Measurements from ENCODE around the gene TMEM243.

TMEM243 gene

DNA sequence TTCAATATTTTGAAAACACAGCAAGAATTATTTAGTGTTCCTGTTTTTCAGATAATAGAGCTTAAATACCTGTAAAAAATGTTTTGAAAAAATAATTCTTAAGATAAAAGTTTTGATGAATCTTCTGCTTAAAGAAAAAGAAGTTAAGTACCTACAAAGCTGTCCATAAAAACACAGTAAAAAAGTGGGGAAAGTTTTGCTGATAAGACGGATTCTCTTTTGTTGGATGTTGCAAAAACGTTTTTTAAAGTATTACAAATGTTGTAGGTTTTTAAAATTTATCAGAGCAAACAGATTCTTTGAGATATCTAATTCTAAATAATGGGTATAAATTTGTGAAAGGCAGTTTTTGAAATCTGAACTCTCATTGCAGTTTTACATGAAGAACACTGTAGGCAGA is 55.1 kb downstream of the TMEM243 start:
- in situ Hi-C loops (cut with HindIII; ENCODE audit: low sequenced_read_pairs) = no loop called here

DNA sequence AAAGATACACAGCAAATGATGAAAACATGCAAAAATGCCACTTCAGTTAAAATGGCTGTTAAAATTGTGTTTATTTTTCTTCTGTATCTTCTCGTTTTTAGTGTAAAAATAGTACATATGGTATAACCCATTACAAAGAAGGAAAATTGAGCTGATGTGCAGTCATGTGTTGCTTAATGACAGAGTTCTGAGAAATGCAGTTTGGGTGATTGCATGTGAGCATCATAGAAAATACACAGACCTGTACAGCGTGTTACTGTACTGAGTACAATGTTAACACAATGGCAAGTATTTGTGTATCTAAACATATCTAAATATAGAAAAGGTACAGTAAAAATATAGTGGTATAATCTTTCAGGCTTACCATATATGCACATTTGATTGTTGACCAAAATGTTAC is 60.0 kb downstream of the TMEM243 start:
- in situ Hi-C loops (cut with HindIII; ENCODE audit: low sequenced_read_pairs) = no loop called here

DNA sequence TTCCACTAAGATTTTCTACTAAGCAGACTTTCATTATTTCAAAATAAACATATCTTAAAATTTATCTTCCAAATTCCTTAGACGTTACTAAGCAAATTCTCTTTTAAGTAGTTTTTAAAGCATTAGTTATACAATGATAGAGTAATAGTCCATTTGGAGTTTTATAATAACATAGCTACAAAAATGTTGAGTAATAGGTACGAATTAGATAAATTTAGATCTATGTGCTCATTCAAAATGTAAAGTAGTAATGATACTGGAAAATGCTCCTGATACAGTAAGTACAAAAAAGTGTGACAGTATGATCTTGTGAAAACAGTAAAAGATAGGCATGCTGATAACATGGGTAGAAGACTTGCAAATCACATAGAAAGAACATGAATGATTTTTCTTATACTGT is 62.8 kb downstream of the TMEM243 start:
- in situ Hi-C loops (cut with HindIII; ENCODE audit: low sequenced_read_pairs) = no loop called here

DNA sequence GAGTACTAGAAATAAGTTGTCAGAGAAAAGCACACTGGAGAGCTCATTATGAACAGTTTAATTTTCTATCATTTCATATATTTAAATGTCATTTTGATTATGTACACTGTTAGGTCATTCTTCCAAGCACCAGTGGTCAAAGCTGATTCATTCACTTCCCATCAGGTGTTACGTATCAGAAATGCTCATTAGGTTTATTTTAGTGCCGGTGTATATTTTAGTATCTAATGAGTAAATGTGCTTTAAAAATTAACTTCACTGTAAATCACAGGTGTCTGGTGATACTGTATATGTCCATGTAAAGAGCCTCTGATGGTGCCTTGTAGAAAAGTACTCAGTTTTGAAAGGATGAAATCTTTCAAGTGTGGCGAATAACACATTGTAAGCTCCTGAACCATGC is 63.7 kb downstream of the TMEM243 start:
- in situ Hi-C loops (cut with HindIII; ENCODE audit: low sequenced_read_pairs) = no loop called here

DNA sequence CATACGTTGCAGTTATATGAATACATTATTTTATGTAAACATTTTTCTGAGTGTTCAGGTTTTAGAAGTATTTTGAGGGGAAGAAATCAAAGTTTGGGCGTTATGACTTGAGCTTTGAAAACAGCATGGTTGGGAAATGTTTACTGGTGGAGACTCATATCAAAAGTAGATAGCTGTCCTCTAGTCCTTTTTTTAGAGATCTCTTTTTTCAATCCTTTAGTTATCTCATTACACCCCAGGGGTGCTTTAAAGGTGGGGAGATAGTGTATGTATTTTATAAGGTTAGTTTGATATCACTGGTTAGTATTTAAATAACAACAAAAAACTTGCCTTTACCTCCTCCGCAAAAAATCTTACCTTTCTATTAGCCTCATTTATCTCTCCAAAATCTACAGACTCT is 65.0 kb downstream of the TMEM243 start:
- in situ Hi-C loops (cut with HindIII; ENCODE audit: low sequenced_read_pairs) = no loop called here

DNA sequence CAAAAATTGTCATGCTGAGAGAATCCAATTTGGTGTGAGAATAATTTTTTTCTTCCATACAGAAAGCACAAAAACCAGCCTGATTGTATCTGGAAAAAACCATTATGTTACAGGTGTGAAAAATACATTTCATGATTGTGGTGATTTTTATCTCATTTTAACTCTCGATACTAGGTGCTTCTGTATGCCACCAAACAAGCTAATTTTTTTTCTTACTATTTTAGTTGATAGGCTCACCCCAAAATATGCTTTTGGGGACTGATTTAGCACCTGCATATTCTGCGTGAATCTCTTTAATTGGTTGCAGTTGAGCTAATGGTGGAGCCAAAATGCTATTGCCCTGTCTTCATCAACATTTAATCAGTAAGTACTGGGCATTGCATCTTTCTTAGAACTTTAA is 65.4 kb downstream of the TMEM243 start:
- in situ Hi-C loops (cut with HindIII; ENCODE audit: low sequenced_read_pairs) = no loop called here

DNA sequence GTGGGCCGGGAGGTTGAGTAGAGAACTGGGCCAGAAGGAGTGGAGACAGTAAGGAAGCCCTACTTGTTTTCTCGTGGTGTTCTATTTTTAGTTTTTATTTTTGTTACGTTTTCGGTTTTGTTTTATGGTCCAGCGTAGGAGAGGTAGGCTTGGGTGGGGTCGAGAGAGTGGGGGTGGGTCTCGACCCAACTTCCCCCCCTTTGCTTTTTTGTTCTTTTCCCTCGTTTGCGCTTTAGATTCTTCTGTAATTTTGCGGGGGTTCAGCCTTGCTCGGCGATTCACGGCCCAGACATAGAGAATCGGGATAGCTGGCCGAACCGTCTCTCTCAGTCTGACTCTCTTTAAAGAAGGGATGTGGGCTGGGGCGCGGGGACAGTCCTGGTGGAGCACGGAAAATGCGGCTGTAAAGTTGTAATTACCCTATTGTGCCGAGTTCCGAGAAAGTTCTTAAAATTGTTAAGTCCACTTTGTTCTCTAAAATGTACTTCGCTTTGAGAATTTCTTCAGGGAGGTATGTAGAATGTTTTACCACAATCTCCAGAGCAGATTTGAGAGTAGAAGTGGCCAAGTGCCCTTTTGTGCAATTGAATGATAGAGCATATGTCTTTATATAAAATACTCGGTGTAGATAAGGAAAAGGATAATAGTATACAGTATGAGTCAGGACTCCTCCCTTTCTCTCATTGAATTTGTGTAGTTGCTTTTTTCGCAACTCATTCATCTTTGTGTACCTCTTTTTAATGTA is 66.5 kb downstream of the TMEM243 start:
- in situ Hi-C loops (cut with HindIII; ENCODE audit: low sequenced_read_pairs) = no loop called here

DNA sequence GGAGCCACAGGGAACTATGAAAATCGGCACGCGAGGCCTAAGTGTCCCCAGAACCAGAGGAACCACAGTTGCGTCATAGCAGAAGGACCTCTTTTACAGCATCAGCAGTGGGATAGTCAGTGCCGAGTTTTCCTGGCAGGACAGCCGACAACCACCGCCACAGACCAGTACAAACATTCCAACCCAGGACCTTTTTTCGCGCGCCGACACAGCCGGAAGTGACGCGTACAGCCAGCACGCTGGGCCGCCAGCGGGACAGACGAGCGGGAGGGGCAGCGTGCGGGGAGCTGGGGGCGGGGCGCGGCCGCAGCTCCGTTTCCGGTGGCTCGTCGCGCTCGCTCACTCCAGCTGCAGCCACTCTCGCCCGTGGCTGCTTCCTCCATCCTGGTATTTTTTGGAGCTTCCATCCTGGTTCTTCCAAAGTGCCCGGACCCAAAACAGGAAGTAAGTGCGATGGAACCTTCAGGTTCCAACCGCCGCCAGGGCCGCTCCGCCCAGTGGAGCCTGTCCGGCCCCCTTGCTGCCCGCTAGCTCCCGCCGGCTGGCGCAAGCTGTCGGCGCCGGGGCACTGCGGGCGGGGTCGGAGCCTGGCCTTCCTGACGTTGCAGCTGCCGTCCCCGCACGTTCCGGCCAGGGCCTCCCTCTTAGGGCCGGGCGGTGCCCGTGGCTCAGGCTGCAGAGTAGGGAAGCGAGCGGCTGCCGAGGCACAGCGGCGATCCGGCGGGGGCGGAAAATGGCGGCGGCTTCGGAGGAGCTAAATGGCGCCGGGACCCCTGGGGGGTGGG is 67.2 kb downstream of the TMEM243 start, which contains the start of gene DMTF1:
Gene DMTF1, plus strand, starts transcription at position 342 of the 785 bp plus-strand sequence. CDS start 12,489 bp downstream, outside the sequence.
- in situ Hi-C loops (cut with HindIII; ENCODE audit: low sequenced_read_pairs) = no loop called here

DNA sequence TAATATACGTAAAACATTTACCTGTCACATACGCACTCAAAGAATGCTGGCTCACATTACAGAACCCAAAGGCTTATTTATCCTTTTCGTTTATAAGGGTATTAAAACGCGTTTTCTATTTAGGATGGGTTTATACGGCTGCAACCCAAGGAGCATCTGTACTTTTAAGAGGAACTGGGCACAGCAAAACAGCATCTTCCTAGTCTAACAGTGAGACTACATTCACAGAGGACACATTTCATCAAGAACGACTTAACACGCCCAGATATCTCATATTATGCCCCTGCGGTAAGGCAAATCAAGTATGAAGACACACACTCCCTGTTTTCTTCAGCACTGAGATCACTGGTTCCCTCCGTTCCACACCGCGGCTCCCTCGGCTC is 67.8 kb downstream of the TMEM243 start:
- in situ Hi-C loops (cut with HindIII; ENCODE audit: low sequenced_read_pairs) = no loop called here

DNA sequence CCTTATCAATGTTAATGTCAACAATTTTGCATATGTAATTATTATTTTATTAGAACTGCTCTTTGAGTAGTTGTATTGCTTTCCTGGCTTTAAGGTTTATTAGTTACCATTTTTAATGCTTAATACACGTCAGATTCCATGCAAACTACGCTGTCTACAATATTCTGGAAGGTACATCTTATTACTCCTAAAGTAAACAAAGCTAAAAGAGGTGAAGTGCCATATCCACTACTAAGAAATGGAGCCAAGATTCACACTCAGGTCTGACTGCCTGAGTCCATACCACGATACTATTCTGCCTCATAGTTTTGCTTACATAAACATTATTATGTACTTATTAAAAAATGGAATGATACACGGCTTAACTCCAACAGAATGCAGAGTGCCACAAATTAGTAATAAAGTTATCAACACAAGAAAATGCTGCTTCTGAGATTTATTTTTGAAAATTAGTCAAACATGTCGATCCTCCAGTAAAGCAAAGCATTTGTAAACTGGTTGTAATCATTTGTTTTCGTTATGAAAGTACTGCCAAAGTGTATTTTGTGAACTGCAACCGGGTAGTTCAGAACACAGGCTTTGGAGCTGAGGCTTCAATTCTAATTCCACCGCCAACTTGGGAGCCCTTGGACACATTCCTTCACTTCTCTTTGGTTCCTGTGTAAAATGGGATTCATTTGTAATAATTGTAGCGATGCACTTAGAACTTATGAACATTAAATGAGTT is 68.4 kb downstream of the TMEM243 start:
- in situ Hi-C loops (cut with HindIII; ENCODE audit: low sequenced_read_pairs) = no loop called here

DNA sequence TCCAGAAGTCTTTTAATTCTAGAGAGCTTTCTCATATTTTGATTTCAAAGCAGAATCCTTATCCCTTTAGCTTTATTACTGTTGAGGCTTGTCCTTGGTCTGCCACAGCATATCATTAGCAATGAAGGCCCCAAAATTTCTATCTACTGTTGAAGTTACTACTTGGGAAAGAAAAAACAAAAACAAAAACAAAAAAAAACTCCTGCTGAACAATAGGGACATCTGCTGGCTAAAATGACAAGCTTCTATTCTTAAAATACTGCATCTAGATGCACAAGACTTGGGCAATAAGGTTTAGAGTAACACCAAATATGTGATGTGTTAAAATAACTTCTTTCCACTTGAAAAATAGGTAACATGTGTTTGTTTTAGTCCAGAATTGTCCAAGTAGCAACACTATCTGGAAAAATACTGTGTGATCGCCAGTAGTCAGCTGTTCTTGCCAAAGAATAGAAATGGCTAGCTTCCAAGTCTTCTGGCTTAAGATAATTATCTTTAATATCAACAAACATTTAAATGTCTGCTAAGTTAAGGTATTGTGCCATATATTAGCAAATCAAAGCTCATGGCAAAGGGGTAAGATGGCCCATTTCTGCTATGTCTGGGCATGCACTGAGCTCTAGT is 71.1 kb downstream of the TMEM243 start:
- in situ Hi-C loops (cut with HindIII; ENCODE audit: low sequenced_read_pairs) = loop anchor here (25.0 kb wide), 1 partner anchor 211 kb away; no protein-coding TSS in a partner anchor

DNA sequence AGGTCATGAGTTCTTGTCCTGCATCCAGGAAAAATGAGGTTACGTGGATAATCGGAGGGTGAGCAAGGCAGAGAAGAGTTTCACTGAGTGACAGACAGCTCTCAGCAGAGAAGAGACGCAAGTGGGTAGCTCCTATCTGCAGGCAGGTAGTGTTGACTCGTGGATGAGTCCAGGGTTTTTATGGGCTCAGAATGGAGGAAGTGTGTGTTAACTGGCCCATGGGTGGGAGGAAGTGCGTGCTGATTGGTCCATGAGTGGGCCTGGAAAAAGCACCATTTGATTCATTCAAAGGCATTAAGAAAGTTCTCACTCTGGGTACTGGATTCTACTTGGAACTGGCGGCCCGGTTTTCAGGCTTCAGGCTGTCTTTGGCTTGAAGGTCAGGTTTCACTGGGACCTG is 72.0 kb downstream of the TMEM243 start:
- in situ Hi-C loops (cut with HindIII; ENCODE audit: low sequenced_read_pairs) = loop anchor here (25.0 kb wide), 1 partner anchor 210 kb away; no protein-coding TSS in a partner anchor

DNA sequence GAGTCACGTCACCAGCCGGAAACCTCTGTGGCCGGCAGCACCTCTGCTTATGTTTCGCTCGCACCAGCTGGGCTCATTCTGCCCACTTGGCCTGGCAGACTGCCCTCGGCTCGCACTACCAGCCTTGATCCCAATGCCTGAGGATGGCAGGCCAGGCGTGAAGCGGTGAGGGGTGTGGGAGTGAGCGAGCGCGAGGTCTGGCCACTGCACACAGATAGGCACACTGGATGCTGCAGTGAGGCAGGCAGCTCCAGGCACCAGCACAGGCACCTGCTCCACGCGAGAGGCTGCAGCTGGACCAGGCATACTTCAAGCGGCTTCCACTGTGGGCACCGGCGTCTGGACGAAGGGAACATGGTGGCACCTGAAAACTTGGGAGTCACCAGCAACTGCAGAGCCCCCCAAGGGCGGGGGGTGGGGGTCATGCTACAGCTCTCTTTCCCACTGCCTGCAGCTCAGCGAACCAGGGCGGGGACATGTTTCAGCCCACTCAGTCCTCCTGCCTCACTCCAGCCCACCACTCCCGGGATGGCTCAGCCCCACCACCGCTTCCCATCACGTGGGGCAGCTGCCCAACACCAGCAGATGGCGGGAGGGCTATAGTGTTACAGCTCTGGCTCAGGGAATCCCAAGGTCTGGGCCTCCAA is 72.7 kb downstream of the TMEM243 start:
- in situ Hi-C loops (cut with HindIII; ENCODE audit: low sequenced_read_pairs) = loop anchor here (25.0 kb wide), 1 partner anchor 210 kb away; no protein-coding TSS in a partner anchor

Measured in endothelial cell of hepatic sinusoid (primary cell).